Gastrocnemius medialis (tissue), 4 donors: Measurements from ENCODE around the gene LMOD2. TPM values are rescaled to one million over a fixed set of nuclear protein-coding genes. Genes with fewer than 3 reads are reported as not detected.
A peak's percentile ranks its signal among the peaks of the same experiment; 100 is the strongest.

Source experiments
- ATAC-seq, 2 donors: fragments of 150-250 bp; one replicate each; pipeline ENCODE4 v1.9.1; 2016
- DNase-seq, 2 donors: peaks; one replicate each; pipeline ENCODE4 v3.0.0-alpha.2; 2019
- H3K27ac ChIP-seq, 4 donors: fragments of 200-600 bp; sonication (generic); 1 replicate in 1 of 4; 2 replicates in 3 of 4; pipeline ENCODE4 v1.5.1; 2016 to 2018; ENCODE audit warnings: mild to moderate bottlenecking in 2 of 4, moderate library complexity in 1 of 4
- H3K27me3 ChIP-seq, 3 donors: fragments of 200-600 bp; sonication (generic) in 2 of 3; 1 replicate in 1 of 3; 2 replicates in 2 of 3; pipeline versions ENCODE4 v1.5.1 to v1.6.0; 2016 to 2019; ENCODE audit warnings: mild to moderate bottlenecking in 1 of 3, moderate library complexity in 1 of 3
- H3K36me3 ChIP-seq, 2 donors: fragments of 200-600 bp; sonication (generic) in 1 of 2; one replicate each; pipeline ENCODE4 v1.5.1; 2017 to 2018
- H3K4me1 ChIP-seq, 2 donors: fragments of 200-600 bp; sonication (generic) in 1 of 2; one replicate each; pipeline ENCODE4 v1.5.1; 2016 to 2017; ENCODE audit warnings: mild to moderate bottlenecking in 2 of 2
- H3K4me3 ChIP-seq, 4 donors: fragments of 200-600 bp; sonication (generic) in 3 of 4; 1 replicate in 1 of 4; 2 replicates in 3 of 4; pipeline ENCODE4 v1.5.1; 2016 to 2019; ENCODE audit warnings: mild to moderate bottlenecking in 2 of 4
- H3K9me3 ChIP-seq, 3 donors: fragments of 200-600 bp; sonication (generic) in 2 of 3; 1 replicate in 1 of 3; 2 replicates in 2 of 3; pipeline ENCODE4 v1.5.1; 2016 to 2019
- POLR2A ChIP-seq, 2 donors: fragments of 450-650 bp; IDR thresholded peaks; one replicate each; pipeline ENCODE4 v1.6.1; 2017; ENCODE audit warnings: antibody characterized with exemption in 2 of 2, mild to moderate bottlenecking in 2 of 2, moderate library complexity in 2 of 2
- in situ Hi-C, 4 donors: fragments of 200-750 bp; cut with MboI; loops; one replicate each; pipeline versions ENCODE4 v1.15.0 to v1.8.0; 2017; ENCODE audit warnings: low sequenced_read_pairs in 4 of 4
- intact Hi-C: fragments of 100-400 bp; cut with DNase I; formaldehyde crosslinking; loops from one replicate; pipeline ENCODE4 v1.15.1; 2023; ENCODE audit warnings: low total_unique reads
- total RNA-seq, 4 donors: library from RNA; depleted of rRNA; stranded (reverse); fragments of >200 nt; gene quantifications; one replicate each; pipeline versions ENCODE4 v1.1.0 to v1.2.3, GENCODE V29; 2016
- TF ChIP-seq, protein P1 (sequence below), 5 experiments: fragments of 450-650 bp in 3 of 5; fragments of 200-600 bp in 2 of 5; sonication (generic) in 2 of 5; IDR thresholded peaks in 4 of 5; conservative IDR thresholded peaks in 1 of 5; 1 replicate in 4 of 5; 2 replicates in 1 of 5; pipeline ENCODE4 v1.5.1; 2016 to 2019; ENCODE audit warnings: antibody characterized with exemption in 5 of 5, mild to moderate bottlenecking in 3 of 5, moderate library complexity in 3 of 5

The LMOD2 gene
- total RNA-seq, 4 donors from 2014 or later, result 150 to 518 (median 314) TPM

DNA sequence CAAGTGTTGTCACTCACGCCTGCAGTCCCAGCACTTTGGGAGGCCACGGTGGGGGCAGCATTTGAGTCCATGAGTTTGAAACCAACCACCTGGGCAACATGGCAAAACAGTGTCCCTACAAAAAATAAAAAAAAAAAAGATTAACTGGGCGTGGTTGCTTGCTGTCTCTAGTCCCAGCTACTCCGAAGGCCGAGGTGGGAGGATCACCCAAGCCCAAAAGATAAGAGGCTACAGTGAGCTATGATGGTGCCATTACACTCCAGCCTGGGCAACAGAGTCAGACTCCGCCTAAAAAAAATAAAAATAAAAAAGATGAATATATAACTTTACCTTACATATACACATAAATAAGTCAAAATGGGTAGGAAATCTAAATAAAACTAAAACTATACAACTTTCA lies 2.5 kb upstream of the LMOD2 start:
- DNase-seq (no peak), ATAC-seq (no peak)
- Histone ChIP-seq H3K4me1 (peaks cover 30 to 46% of the 10 kb centered on the region in 2 donors), H3K27ac (peak overlapping the region; percentile 41 to 96 (median 87)), H3K9me3 (no peaks in the 10 kb centered on the region), H3K27me3 (no peaks in the 10 kb centered on the region), H3K4me3 (no peak overlapping the region), H3K36me3 (no peaks in the 10 kb centered on the region)
- TF ChIP-seq, protein P1, sequence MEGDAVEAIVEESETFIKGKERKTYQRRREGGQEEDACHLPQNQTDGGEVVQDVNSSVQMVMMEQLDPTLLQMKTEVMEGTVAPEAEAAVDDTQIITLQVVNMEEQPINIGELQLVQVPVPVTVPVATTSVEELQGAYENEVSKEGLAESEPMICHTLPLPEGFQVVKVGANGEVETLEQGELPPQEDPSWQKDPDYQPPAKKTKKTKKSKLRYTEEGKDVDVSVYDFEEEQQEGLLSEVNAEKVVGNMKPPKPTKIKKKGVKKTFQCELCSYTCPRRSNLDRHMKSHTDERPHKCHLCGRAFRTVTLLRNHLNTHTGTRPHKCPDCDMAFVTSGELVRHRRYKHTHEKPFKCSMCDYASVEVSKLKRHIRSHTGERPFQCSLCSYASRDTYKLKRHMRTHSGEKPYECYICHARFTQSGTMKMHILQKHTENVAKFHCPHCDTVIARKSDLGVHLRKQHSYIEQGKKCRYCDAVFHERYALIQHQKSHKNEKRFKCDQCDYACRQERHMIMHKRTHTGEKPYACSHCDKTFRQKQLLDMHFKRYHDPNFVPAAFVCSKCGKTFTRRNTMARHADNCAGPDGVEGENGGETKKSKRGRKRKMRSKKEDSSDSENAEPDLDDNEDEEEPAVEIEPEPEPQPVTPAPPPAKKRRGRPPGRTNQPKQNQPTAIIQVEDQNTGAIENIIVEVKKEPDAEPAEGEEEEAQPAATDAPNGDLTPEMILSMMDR (IDR thresholded peaks at IDR 0.05 in 4 of 5, conservative IDR thresholded peaks at IDR 0.05 in 1 of 5), result no peak
- TF ChIP-seq POLR2A (IDR thresholded peaks at IDR 0.05), result no peak
- intact Hi-C loops, result no loop called here
- in situ Hi-C loops, result no loop called here

DNA sequence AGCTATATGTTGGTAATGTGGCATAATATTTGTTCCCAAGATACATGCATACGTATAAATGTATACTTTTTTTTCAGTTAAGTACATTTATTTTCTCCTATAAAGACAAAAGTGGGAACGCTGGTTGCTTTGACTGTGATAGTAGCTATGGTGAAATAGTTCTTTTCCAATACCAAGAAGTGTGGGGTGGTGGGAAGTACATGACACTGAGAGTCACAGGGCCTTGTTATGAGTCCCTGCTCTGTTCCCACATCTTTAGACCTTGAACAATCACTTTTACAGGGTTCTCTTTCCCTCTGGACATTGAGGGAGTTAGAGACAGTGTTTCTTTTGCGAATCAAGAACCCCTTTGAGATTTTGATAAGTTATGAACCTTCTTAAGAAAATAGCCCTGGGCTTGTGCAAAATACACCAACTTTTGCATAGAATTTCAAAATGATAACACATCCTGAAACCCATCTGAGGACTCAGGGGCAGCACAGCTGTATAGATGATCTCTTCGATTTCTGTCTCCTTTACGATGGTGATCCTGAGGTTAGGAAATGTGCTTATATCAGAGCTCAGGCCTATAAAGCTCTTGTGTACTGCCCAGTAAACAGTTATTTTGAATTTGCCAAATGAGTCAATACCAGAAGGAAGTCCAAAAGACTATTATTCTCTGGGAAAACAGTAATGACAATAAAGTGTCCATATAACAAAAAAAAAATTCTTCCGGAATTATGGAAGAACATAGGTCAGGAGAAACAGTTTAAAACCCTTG lies 1.1 kb downstream of the LMOD2 start:
- Histone ChIP-seq H3K4me3 (peak overlapping the region; percentile 58 to 73 (median 71)), H3K36me3 (peaks cover 0 to under 1% of the 10 kb centered on the region in 2 donors), H3K9me3 (no peaks in the 10 kb centered on the region), H3K27me3 (no peaks in the 10 kb centered on the region), H3K4me1 (peaks cover 36 to 54% of the 10 kb centered on the region in 2 donors), H3K27ac (peak overlapping the region; percentile 88 to 96 (median 96))
- intact Hi-C loops (loop anchor here (2.0 to 5.0 kb wide), 3 partner anchors 14 to 91 kb away; partner anchors contain the start of genes ASB15 and WASL), in situ Hi-C loops (no loop called here)
- ATAC-seq (peak; percentile 51 to 64), DNase-seq (no peak)
- no peak for TF ChIP-seq POLR2A (IDR thresholded peaks at IDR 0.05)
- TF ChIP-seq, protein P1 (IDR thresholded peaks at IDR 0.05 in 4 of 5, conservative IDR thresholded peaks at IDR 0.05 in 1 of 5), result no peak

DNA sequence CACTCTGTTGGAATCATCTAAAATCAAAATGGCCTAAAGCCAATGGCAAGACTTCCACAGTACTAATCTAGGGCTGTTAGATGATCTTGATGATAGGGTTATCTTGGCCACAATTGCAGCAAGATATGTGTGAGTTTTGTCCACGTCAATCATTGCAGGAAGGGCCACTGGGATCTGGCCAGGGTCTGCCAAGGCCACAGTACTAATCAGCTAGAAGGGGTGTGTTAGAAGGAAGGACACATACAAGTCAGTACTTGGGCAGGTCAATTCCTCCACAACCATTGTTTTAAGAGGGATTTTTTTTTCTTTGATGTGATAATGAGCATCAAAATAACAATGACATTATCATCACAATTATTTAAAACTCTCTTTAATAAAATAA lies 1.6 kb downstream of the LMOD2 start:
- peak overlapping the region; percentile 58 to 73 (median 71) for H3K4me3 ChIP-seq

DNA sequence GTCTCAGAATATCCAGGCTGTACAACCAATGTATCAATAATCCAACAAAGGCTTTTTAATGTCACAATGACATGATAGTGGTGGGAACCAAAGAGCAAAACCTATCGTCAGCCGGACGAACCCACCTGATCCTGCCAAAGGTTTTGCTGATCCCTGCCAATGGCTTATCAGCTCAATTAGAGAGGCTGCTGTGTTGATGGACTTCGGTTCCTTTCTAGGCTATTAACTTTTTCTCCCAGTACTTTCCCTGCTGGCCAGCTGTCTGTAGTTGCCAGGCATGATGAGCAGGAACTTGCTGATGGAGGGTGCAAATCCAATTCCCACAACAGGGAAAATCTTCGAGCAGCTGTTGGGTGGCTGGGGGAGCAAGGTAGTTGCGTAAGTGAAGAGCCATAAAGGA lies 2.4 kb downstream of the LMOD2 start:
- no peak for TF ChIP-seq POLR2A (IDR thresholded peaks at IDR 0.05)
- TF ChIP-seq, protein P1 (IDR thresholded peaks at IDR 0.05 in 4 of 5, conservative IDR thresholded peaks at IDR 0.05 in 1 of 5), result no peak
- peak overlapping the region; percentile 88 to 96 (median 96) for H3K27ac ChIP-seq
- in situ Hi-C loops, result no loop called here
- intact Hi-C loops, result loop anchor here (5.0 kb wide), 2 partner anchors 56 to 89 kb away; partner anchors contain the start of genes ASB15 and WASL
- peaks cover 0 to 13% of the 10 kb centered on the region in 2 donors for H3K36me3 ChIP-seq
- H3K27me3 ChIP-seq, result no peaks in the 10 kb centered on the region
- no peak for ATAC-seq
- H3K4me3 ChIP-seq, result peak overlapping the region; percentile 58 to 73 (median 71)
- peaks cover 45 to 58% of the 10 kb centered on the region in 2 donors for H3K4me1 ChIP-seq
- H3K9me3 ChIP-seq, result no peaks in the 10 kb centered on the region
- DNase-seq, result no peak

More for the DNA sequence above, 1.6 kb downstream of the LMOD2 start:
- H3K27me3 ChIP-seq, result no peaks in the 10 kb centered on the region
- ATAC-seq (peak; percentile 69 to 78), DNase-seq (peak; percentile 77 to 87)
- peak in 1 of 2 donors; percentile 62 for TF ChIP-seq POLR2A (IDR thresholded peaks at IDR 0.05)
- TF ChIP-seq, protein P1 (IDR thresholded peaks at IDR 0.05 in 4 of 5, conservative IDR thresholded peaks at IDR 0.05 in 1 of 5), result no peak
- H3K9me3 ChIP-seq, result no peaks in the 10 kb centered on the region
- peak overlapping the region; percentile 88 to 96 (median 96) for H3K27ac ChIP-seq
- peaks cover 0 to 6% of the 10 kb centered on the region in 2 donors for H3K36me3 ChIP-seq
- H3K4me1 ChIP-seq, result peaks cover 42 to 58% of the 10 kb centered on the region in 2 donors
- in situ Hi-C loops, result no loop called here
- intact Hi-C loops, result loop anchor here (2.0 to 5.0 kb wide), 3 partner anchors 14 to 90 kb away; partner anchors contain the start of genes ASB15 and WASL
